Measurements from ENCODE around the gene IL36B.

The IL36B gene

GRCh38 chr2:113093613-113093977 is 40.9 kb upstream of the IL36B start:
- no peak for TF ChIP-seq CTCF (IDR thresholded peaks at IDR 0.05; ENCODE audit: insufficient read depth, low read length, poor library complexity, severe bottlenecking)
- DNase-seq (ENCODE audit: extremely low read depth, insufficient read length) = no peak
- Histone ChIP-seq H3K36me3 (ENCODE audit: control insufficient read depth, insufficient read depth, low read length) (no peaks in the 10 kb centered on the region), H3K4me3 (replicated peaks; ENCODE audit: low read depth, low read length) (no peak overlapping the region), H3K27me3 (replicated peaks; ENCODE audit: control insufficient read depth, insufficient read depth, low read length) (no peaks in the 10 kb centered on the region)

GRCh38 chr2:113092864-113093612 is 40.4 kb upstream of the IL36B start:
- Histone ChIP-seq H3K27me3 (replicated peaks; ENCODE audit: control insufficient read depth, insufficient read depth, low read length) (no peaks in the 10 kb centered on the region), H3K4me3 (replicated peaks; ENCODE audit: low read depth, low read length) (no peak overlapping the region), H3K36me3 (ENCODE audit: control insufficient read depth, insufficient read depth, low read length) (no peaks in the 10 kb centered on the region)
- no peak for TF ChIP-seq CTCF (IDR thresholded peaks at IDR 0.05; ENCODE audit: insufficient read depth, low read length, poor library complexity, severe bottlenecking)
- no peak for DNase-seq (ENCODE audit: extremely low read depth, insufficient read length)

GRCh38 chr2:113091231-113091896 is 38.7 kb upstream of the IL36B start:
- Histone ChIP-seq H3K4me3 (replicated peaks; ENCODE audit: low read depth, low read length) (no peak overlapping the region), H3K36me3 (ENCODE audit: control insufficient read depth, insufficient read depth, low read length) (no peaks in the 10 kb centered on the region), H3K27me3 (replicated peaks; ENCODE audit: control insufficient read depth, insufficient read depth, low read length) (no peaks in the 10 kb centered on the region)
- DNase-seq (ENCODE audit: extremely low read depth, insufficient read length) = no peak
- no peak for TF ChIP-seq CTCF (IDR thresholded peaks at IDR 0.05; ENCODE audit: insufficient read depth, low read length, poor library complexity, severe bottlenecking)

- Histone ChIP-seq H3K27me3 (replicated peaks; ENCODE audit: control insufficient read depth, insufficient read depth, low read length) (no peaks in the 10 kb centered on the region), H3K36me3 (ENCODE audit: control insufficient read depth, insufficient read depth, low read length) (no peaks in the 10 kb centered on the region), H3K4me3 (replicated peaks; ENCODE audit: low read depth, low read length) (no peak overlapping the region)
- no peak for TF ChIP-seq CTCF (IDR thresholded peaks at IDR 0.05; ENCODE audit: insufficient read depth, low read length, poor library complexity, severe bottlenecking)
- DNase-seq (ENCODE audit: extremely low read depth, insufficient read length) = no peak
These were observed 37.2 kb upstream of the IL36B start for GRCh38 chr2:113089916-113090315.

- DNase-seq (ENCODE audit: extremely low read depth, insufficient read length) = no peak
- H3K27me3 ChIP-seq (replicated peaks; ENCODE audit: control insufficient read depth, insufficient read depth, low read length) = no peaks in the 10 kb centered on the region
- H3K36me3 ChIP-seq (ENCODE audit: control insufficient read depth, insufficient read depth, low read length) = no peaks in the 10 kb centered on the region
- H3K4me3 ChIP-seq (replicated peaks; ENCODE audit: low read depth, low read length) = no peak overlapping the region
- TF ChIP-seq CTCF (IDR thresholded peaks at IDR 0.05; ENCODE audit: insufficient read depth, low read length, poor library complexity, severe bottlenecking) = no peak
These were observed 35.7 kb upstream of the IL36B start for GRCh38 chr2:113088213-113088992.
